ENCODE results near the gene CMSS1.

- TF ChIP-seq EZH2 (IDR thresholded peaks at IDR 0.05; ENCODE audit: borderline replicate concordance, insufficient read depth, low read depth, low read length, poor library complexity, severe bottlenecking): no peak
- TF ChIP-seq CTCF (IDR thresholded peaks at IDR 0.05): no peak
Observed at GRCh38 chr3:100086401-100086800, 268.7 kb downstream of the CMSS1 start.

Measured in B cell (primary cell).